Spleen (tissue), 7 donors: ENCODE data around the gene AP1B1.
"Not testable (repeated sequence)": the region's sequence is repeated elsewhere in the genome, so short reads cannot be mapped to it uniquely, and the experiment has no call there.

ENCODE experiments used
- CTCF ChIP-seq, 11 experiments: fragments of 200-600 bp in 7 of 11; fragments of 450-650 bp in 4 of 11; sonication (generic) in 4 of 11; IDR thresholded peaks in 8 of 11; conservative IDR thresholded peaks in 3 of 11; 1 replicate in 7 of 11; 2 replicates in 4 of 11; pipeline versions ENCODE4 v1.4.0 to v1.8.0; 2016 to 2021; ENCODE audit warnings: antibody characterized with exemption in 11 of 11, inconsistent platforms in 4 of 11, mild to moderate bottlenecking in 1 of 11
- POLR2A ChIP-seq, 3 donors: fragments of 450-650 bp; IDR thresholded peaks; one replicate each; pipeline ENCODE4 v1.5.1; 2017; ENCODE audit warnings: antibody characterized with exemption in 3 of 3, mild to moderate bottlenecking in 1 of 3
- POLR2AphosphoS5 ChIP-seq, 3 donors: sonication (generic); formaldehyde crosslinking; IDR thresholded peaks; one replicate each; pipeline ENCODE4 v1.5.1; 2017; ENCODE audit warnings: antibody characterized with exemption in 3 of 3
- donor health status: DM: no; HTN: no; CAD: no; lungs with moderate emphysema.
- donor health status: DM: no; HTN: no; CAD: no.
- donor health status: DM: no; HTN: no; CAD: no.

- not testable (repeated sequence) for TF ChIP-seq CTCF (IDR thresholded peaks at IDR 0.05 in 8 of 11, conservative IDR thresholded peaks at IDR 0.05 in 3 of 11); POLR2A (IDR thresholded peaks at IDR 0.05); POLR2AphosphoS5 (IDR thresholded peaks at IDR 0.05)
These were observed 23.3 kb upstream of the AP1B1 start for GRCh38 chr22:29411569-29412211.
